HCT116 (cell line): Measurements from ENCODE around the gene TH. TPM values are rescaled to one million over a fixed set of nuclear protein-coding genes. Genes with fewer than 3 reads are reported as not detected.

Experiments
- EZH2 ChIP-seq: fragments of 200-600 bp; sonication (generic); IDR thresholded peaks from 2 replicates; pipeline ENCODE4 v1.6.1; 2017; ENCODE audit warnings: antibody characterized with exemption, mixed run types
- EZH2phosphoT487 ChIP-seq: fragments of 200-600 bp; IDR thresholded peaks from 2 replicates; pipeline ENCODE4 v1.6.1; 2018; ENCODE audit warnings: antibody characterized with exemption, borderline replicate concordance
- FOSL1 ChIP-seq: IDR thresholded peaks from 2 replicates; pipeline ENCODE4 v1.6.1; 2012; ENCODE audit warnings: low read depth
- JUND ChIP-seq: IDR thresholded peaks from 2 replicates; pipeline ENCODE4 v1.6.1; 2012
- MAX ChIP-seq: IDR thresholded peaks from 2 replicates; pipeline ENCODE4 v1.6.1; 2012
- SIN3A ChIP-seq: IDR thresholded peaks from 2 replicates; pipeline ENCODE4 v1.6.1; 2012; ENCODE audit warnings: low read depth
- YY1 ChIP-seq: IDR thresholded peaks from 2 replicates; pipeline ENCODE4 v1.6.1; 2011; ENCODE audit warnings: low read length, low read depth, moderate library complexity, mild to moderate bottlenecking; ENCODE audit not compliant: insufficient replicate concordance; ENCODE audit errors: extremely low read depth
- ZBTB33 ChIP-seq: IDR thresholded peaks from 2 replicates; pipeline ENCODE4 v1.6.1; 2011; ENCODE audit warnings: mild to moderate bottlenecking, low read length, moderate library complexity; ENCODE audit not compliant: insufficient replicate concordance; ENCODE audit errors: extremely low read depth
- ZNF274 ChIP-seq: fragments of 200-500 bp; sonication (Bioruptor generic); IDR thresholded peaks from 2 replicates; pipeline ENCODE4 v1.6.1; 2014; ENCODE audit warnings: mild to moderate bottlenecking, low read depth, low read length, inconsistent platforms
- total RNA-seq: library from RNA; stranded (reverse); gene quantifications from one replicate; pipeline ENCODE4 v1.2.1, GENCODE V29; 2021; ENCODE audit not compliant: unreplicated experiment
- TF ChIP-seq, protein P1 (sequence below): IDR thresholded peaks from 2 replicates; pipeline ENCODE4 v1.6.1; 2012; ENCODE audit warnings: low read depth

Gene TH
- total RNA-seq, 1 experiment from 2014 or later = not detected

DNA sequence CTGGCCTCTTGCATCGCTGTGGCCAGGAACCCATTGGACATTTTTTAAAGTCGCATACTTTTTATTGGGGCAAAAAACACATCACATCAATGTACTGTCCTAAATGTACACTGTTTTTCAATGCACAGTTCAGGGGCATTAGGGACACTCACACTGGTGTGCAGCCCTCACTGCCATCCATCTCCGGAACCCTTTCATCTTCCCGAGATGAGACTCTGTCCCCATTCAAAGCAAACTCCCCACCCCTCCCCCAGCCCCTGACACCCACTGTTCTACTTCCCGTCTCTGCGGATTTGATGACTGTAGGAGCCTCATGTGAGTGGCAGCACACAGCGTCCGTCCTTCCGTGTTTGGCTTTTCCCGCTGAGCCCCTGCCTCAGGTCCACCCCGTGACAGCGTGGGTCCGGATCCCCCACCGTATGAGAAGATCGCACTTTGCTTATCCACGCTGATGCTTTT is 41.8 kb upstream of the TH start (continued):
- TF ChIP-seq ZBTB33 (no peak), JUND (no peak), MAX (no peak), ZNF274 (no peak), EZH2 (no peak), SIN3A (no peak), EZH2phosphoT487 (no peak), FOSL1 (no peak), YY1 (no peak)
- TF ChIP-seq, protein P1, sequence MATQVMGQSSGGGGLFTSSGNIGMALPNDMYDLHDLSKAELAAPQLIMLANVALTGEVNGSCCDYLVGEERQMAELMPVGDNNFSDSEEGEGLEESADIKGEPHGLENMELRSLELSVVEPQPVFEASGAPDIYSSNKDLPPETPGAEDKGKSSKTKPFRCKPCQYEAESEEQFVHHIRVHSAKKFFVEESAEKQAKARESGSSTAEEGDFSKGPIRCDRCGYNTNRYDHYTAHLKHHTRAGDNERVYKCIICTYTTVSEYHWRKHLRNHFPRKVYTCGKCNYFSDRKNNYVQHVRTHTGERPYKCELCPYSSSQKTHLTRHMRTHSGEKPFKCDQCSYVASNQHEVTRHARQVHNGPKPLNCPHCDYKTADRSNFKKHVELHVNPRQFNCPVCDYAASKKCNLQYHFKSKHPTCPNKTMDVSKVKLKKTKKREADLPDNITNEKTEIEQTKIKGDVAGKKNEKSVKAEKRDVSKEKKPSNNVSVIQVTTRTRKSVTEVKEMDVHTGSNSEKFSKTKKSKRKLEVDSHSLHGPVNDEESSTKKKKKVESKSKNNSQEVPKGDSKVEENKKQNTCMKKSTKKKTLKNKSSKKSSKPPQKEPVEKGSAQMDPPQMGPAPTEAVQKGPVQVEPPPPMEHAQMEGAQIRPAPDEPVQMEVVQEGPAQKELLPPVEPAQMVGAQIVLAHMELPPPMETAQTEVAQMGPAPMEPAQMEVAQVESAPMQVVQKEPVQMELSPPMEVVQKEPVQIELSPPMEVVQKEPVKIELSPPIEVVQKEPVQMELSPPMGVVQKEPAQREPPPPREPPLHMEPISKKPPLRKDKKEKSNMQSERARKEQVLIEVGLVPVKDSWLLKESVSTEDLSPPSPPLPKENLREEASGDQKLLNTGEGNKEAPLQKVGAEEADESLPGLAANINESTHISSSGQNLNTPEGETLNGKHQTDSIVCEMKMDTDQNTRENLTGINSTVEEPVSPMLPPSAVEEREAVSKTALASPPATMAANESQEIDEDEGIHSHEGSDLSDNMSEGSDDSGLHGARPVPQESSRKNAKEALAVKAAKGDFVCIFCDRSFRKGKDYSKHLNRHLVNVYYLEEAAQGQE = no peak
